HepG2 (cell line): Measurements from ENCODE around the gene ALG11. TPM values are rescaled to one million over a fixed set of nuclear protein-coding genes. Genes with fewer than 3 reads are reported as not detected.

Experiments
- ARNT2 ChIP-seq: sonication (generic); formaldehyde crosslinking; IDR thresholded peaks from 2 replicates; pipeline ENCODE4 v1.8.0; 2022; ENCODE audit warnings: mild to moderate bottlenecking, low read depth, missing genetic modification reagents, moderate library complexity
- ASH2L ChIP-seq: fragments of 300-600, 200-600 bp; sonication (generic); IDR thresholded peaks from 2 replicates; pipeline ENCODE4 v1.7.0; 2017; ENCODE audit warnings: low read depth, mild to moderate bottlenecking, moderate library complexity, mixed read lengths, low read length; ENCODE audit not compliant: insufficient read length
- ATF7 ChIP-seq, 2 experiments: fragments of 450-650 bp in 1 of 2; sonication (generic) in 1 of 2; formaldehyde crosslinking in 1 of 2; IDR thresholded peaks; 2 replicates each; pipeline versions ENCODE4 v1.4.0 to v1.6.1; 2016 to 2020; ENCODE audit warnings: antibody characterized with exemption in 1 of 2, mild to moderate bottlenecking in 1 of 2, missing genetic modification reagents in 1 of 2
- BORCS8-MEF2B ChIP-seq: sonication (generic); formaldehyde crosslinking; IDR thresholded peaks from 2 replicates; pipeline ENCODE4 v1.8.0; 2022; ENCODE audit warnings: mild to moderate bottlenecking, missing genetic modification reagents
- CBX2 ChIP-seq, 2 experiments: fragments of 200-600 bp in 1 of 2; sonication (generic); formaldehyde crosslinking in 1 of 2; IDR thresholded peaks; 2 replicates each; pipeline versions ENCODE4 v1.7.0 to v1.8.1; 2018 to 2022; ENCODE audit warnings: low read depth in 2 of 2, low read length in 1 of 2, mild to moderate bottlenecking in 1 of 2, missing genetic modification reagents in 1 of 2
- GATAD1 ChIP-seq: IDR thresholded peaks from 2 replicates; pipeline ENCODE4 v1.6.1; 2016; ENCODE audit warnings: missing genetic modification reagents, missing compliant biosample characterization
- HOXA9 ChIP-seq: sonication (generic); formaldehyde crosslinking; IDR thresholded peaks from 2 replicates; pipeline ENCODE4 v1.8.1; 2022; ENCODE audit warnings: missing genetic modification reagents, mild to moderate bottlenecking, moderate library complexity, borderline replicate concordance
- RARG ChIP-seq: sonication (generic); formaldehyde crosslinking; IDR thresholded peaks from 2 replicates; pipeline ENCODE4 v1.4.0; 2020; ENCODE audit warnings: low read depth, mild to moderate bottlenecking, missing genetic modification reagents
- SOX6 ChIP-seq, 2 experiments: fragments of 450-650 bp in 1 of 2; sonication (generic) in 1 of 2; formaldehyde crosslinking in 1 of 2; IDR thresholded peaks; 2 replicates each; pipeline versions ENCODE4 v1.4.0 to v1.6.1; 2017 to 2020; ENCODE audit warnings: antibody characterized with exemption in 1 of 2, mild to moderate bottlenecking in 1 of 2, missing genetic modification reagents in 1 of 2
- ZNF12 ChIP-seq: sonication (generic); formaldehyde crosslinking; IDR thresholded peaks from 2 replicates; pipeline ENCODE4 v1.5.0; 2020; ENCODE audit warnings: missing genetic modification reagents
- ZNF350 ChIP-seq: sonication (generic); formaldehyde crosslinking; IDR thresholded peaks from 2 replicates; pipeline ENCODE4 v1.4.0; 2020; ENCODE audit warnings: mild to moderate bottlenecking, low read depth, missing genetic modification reagents, borderline replicate concordance
- polyA plus RNA-seq, 8 experiments: library from polyadenylated mRNA; depleted of rRNA in 3 of 8; stranded (reverse) in 7 of 8; unstranded in 1 of 8; fragments of >200 nt; fragmentation: Illumina TruSeq in 4 of 8; extraction: Trizol in 4 of 8; gene quantifications; 2 replicates each; pipeline versions ENCODE4 v1.2.1 to v1.2.3, GENCODE V29; 2011 to 2016; ENCODE audit warnings: low read depth in 4 of 8, missing spikeins in 1 of 8, mixed read lengths in 1 of 8; ENCODE audit not compliant: insufficient read depth in 1 of 8
- total RNA-seq, 5 experiments: library from RNA; depleted of rRNA; stranded (reverse); fragments of >200 nt; fragmentation: Illumina TruSeq; extraction: Trizol; gene quantifications; 2 replicates each; pipeline ENCODE4 v1.2.3, GENCODE V29; 2016; ENCODE audit warnings: low read depth in 1 of 5
- TF ChIP-seq, protein P1 (sequence below): sonication (generic); formaldehyde crosslinking; IDR thresholded peaks from 2 replicates; pipeline ENCODE4; 2020; ENCODE audit warnings: missing genetic modification reagents, mild to moderate bottlenecking, borderline replicate concordance
- TF ChIP-seq, protein P2 (sequence below): sonication (generic); formaldehyde crosslinking; IDR thresholded peaks from 2 replicates; pipeline ENCODE4 v1.8.0; 2022; ENCODE audit warnings: mild to moderate bottlenecking, missing genetic modification reagents, moderate library complexity
- TF ChIP-seq, protein P3 (sequence below): sonication (generic); formaldehyde crosslinking; IDR thresholded peaks from 2 replicates; pipeline ENCODE4 v1.4.0; 2020; ENCODE audit warnings: mild to moderate bottlenecking, missing genetic modification reagents
- TF ChIP-seq, protein P4 (sequence below): sonication (generic); formaldehyde crosslinking; IDR thresholded peaks from 2 replicates; pipeline ENCODE4 v1.5.0; 2020; ENCODE audit warnings: mild to moderate bottlenecking, missing genetic modification reagents, borderline replicate concordance
- TF ChIP-seq, protein P5 (sequence below): sonication (generic); formaldehyde crosslinking; IDR thresholded peaks from 2 replicates; pipeline ENCODE4 v1.8.0; 2022; ENCODE audit warnings: missing genetic modification reagents, mild to moderate bottlenecking, moderate library complexity, borderline replicate concordance

ALG11 gene
- total and polyA plus RNA-seq, 2 of the 13 experiments (the other 11 are each of a cell fraction or from before 2014, with no cell fraction given) = 14.7 to 27.9 TPM

DNA sequence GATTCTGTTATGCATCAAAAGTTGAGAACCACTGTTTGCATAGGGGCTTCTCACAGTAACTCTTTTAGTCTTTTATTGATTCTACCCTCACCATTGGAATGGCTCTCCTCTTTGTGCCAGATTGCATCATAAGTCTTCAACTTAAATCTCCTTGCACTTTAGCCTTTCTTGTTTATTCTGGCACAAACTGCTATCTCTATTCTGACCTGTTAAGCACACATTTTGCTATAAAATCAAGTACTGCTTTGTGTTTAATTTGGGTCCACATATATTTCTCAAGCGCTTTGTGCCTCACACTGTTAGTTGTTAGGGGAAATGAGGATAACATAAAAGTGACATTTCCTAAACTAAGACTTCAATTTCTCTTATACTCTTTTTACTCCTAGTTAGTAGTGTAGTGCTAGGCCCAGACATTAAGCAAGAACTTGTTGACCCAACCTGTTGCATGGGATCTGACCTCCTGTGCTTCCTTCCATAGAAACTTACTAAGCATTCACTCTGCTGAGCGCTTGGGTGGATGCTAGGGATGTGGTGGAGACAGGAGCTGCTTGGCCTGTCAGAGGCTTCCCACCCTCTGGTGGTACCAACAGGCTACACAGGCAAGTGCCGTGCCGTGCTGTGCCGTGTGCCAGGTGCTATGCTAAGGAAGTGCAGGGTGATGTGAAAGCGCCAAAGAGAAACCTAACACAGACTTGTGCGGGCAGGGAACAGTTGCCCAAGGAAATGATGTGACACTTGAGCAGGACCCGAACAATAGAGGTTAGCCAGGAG lies 13.5 kb downstream of the ALG11 start (continued):
- TF ChIP-seq GATAD1 (CRISPR knock-in tag) (peak; percentile 35; the same call in 1 of the 2 replicates), ASH2L (peak; percentile 90), HOXA9 (CRISPR knock-in tag) (0 out of 2 replicates have a peak, but pooled peaks have one; percentile 19), ARNT2 (CRISPR knock-in tag) (peak; percentile 53; the same call in 1 of the 2 replicates), SOX6 (IDR thresholded peaks at IDR 0.05) (no peak), SOX6 (CRISPR knock-in tag; IDR thresholded peaks at IDR 0.05) (peak; percentile 96), BORCS8-MEF2B (no peak), ATF7 (IDR thresholded peaks at IDR 0.05) (peak; percentile 80), ATF7 (CRISPR knock-in tag; IDR thresholded peaks at IDR 0.05) (peak; percentile 40; the same call in 1 of the 2 replicates), RARG (no peak), ZNF12 (CRISPR knock-in tag) (peak; percentile 69), CBX2 (IDR thresholded peaks at IDR 0.05; ENCODE audit: low read depth, low read length) (no peak), CBX2 (CRISPR knock-in tag; IDR thresholded peaks at IDR 0.05; ENCODE audit: low read depth) (no peak), ZNF350 (CRISPR knock-in tag) (0 out of 2 replicates have a peak, but pooled peaks have one; percentile 9)
- TF ChIP-seq, protein P1, sequence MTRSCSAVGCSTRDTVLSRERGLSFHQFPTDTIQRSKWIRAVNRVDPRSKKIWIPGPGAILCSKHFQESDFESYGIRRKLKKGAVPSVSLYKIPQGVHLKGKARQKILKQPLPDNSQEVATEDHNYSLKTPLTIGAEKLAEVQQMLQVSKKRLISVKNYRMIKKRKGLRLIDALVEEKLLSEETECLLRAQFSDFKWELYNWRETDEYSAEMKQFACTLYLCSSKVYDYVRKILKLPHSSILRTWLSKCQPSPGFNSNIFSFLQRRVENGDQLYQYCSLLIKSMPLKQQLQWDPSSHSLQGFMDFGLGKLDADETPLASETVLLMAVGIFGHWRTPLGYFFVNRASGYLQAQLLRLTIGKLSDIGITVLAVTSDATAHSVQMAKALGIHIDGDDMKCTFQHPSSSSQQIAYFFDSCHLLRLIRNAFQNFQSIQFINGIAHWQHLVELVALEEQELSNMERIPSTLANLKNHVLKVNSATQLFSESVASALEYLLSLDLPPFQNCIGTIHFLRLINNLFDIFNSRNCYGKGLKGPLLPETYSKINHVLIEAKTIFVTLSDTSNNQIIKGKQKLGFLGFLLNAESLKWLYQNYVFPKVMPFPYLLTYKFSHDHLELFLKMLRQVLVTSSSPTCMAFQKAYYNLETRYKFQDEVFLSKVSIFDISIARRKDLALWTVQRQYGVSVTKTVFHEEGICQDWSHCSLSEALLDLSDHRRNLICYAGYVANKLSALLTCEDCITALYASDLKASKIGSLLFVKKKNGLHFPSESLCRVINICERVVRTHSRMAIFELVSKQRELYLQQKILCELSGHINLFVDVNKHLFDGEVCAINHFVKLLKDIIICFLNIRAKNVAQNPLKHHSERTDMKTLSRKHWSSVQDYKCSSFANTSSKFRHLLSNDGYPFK (CRISPR knock-in tag) = no peak
- TF ChIP-seq, protein P2, sequence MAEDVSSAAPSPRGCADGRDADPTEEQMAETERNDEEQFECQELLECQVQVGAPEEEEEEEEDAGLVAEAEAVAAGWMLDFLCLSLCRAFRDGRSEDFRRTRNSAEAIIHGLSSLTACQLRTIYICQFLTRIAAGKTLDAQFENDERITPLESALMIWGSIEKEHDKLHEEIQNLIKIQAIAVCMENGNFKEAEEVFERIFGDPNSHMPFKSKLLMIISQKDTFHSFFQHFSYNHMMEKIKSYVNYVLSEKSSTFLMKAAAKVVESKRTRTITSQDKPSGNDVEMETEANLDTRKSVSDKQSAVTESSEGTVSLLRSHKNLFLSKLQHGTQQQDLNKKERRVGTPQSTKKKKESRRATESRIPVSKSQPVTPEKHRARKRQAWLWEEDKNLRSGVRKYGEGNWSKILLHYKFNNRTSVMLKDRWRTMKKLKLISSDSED (CRISPR knock-in tag) = no peak
- TF ChIP-seq, protein P3, sequence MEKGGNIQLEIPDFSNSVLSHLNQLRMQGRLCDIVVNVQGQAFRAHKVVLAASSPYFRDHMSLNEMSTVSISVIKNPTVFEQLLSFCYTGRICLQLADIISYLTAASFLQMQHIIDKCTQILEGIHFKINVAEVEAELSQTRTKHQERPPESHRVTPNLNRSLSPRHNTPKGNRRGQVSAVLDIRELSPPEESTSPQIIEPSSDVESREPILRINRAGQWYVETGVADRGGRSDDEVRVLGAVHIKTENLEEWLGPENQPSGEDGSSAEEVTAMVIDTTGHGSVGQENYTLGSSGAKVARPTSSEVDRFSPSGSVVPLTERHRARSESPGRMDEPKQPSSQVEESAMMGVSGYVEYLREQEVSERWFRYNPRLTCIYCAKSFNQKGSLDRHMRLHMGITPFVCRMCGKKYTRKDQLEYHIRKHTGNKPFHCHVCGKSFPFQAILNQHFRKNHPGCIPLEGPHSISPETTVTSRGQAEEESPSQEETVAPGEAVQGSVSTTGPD (CRISPR knock-in tag) = peak; percentile 75
- TF ChIP-seq, protein P4, sequence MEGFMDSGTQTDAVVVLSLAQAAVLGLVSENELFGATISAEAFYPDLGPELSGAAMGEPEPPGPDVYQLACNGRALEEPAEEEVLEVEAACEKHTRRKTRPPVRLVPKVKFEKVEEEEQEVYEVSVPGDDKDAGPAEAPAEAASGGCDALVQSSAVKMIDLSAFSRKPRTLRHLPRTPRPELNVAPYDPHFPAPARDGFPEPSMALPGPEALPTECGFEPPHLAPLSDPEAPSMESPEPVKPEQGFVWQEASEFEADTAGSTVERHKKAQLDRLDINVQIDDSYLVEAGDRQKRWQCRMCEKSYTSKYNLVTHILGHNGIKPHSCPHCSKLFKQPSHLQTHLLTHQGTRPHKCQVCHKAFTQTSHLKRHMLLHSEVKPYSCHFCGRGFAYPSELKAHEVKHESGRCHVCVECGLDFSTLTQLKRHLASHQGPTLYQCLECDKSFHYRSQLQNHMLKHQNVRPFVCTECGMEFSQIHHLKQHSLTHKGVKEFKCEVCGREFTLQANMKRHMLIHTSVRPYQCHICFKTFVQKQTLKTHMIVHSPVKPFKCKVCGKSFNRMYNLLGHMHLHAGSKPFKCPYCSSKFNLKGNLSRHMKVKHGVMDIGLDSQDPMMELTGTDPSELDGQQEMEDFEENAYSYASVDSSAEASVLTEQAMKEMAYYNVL (CRISPR knock-in tag) = peak; percentile 63; the same call in 1 of the 2 replicates
- TF ChIP-seq, protein P5, sequence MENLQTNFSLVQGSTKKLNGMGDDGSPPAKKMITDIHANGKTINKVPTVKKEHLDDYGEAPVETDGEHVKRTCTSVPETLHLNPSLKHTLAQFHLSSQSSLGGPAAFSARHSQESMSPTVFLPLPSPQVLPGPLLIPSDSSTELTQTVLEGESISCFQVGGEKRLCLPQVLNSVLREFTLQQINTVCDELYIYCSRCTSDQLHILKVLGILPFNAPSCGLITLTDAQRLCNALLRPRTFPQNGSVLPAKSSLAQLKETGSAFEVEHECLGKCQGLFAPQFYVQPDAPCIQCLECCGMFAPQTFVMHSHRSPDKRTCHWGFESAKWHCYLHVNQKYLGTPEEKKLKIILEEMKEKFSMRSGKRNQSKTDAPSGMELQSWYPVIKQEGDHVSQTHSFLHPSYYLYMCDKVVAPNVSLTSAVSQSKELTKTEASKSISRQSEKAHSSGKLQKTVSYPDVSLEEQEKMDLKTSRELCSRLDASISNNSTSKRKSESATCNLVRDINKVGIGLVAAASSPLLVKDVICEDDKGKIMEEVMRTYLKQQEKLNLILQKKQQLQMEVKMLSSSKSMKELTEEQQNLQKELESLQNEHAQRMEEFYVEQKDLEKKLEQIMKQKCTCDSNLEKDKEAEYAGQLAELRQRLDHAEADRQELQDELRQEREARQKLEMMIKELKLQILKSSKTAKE (CRISPR knock-in tag) = peak; percentile 67; the same call in 1 of the 2 replicates
